ENCODE results near the gene GABRA5.
"Not testable (repeated sequence)": the region's sequence is repeated elsewhere in the genome, so short reads cannot be mapped to it uniquely, and the experiment has no call there.

Gene GABRA5
- 0 reads per million in 9 experiments for total RNA-seq

DNA sequence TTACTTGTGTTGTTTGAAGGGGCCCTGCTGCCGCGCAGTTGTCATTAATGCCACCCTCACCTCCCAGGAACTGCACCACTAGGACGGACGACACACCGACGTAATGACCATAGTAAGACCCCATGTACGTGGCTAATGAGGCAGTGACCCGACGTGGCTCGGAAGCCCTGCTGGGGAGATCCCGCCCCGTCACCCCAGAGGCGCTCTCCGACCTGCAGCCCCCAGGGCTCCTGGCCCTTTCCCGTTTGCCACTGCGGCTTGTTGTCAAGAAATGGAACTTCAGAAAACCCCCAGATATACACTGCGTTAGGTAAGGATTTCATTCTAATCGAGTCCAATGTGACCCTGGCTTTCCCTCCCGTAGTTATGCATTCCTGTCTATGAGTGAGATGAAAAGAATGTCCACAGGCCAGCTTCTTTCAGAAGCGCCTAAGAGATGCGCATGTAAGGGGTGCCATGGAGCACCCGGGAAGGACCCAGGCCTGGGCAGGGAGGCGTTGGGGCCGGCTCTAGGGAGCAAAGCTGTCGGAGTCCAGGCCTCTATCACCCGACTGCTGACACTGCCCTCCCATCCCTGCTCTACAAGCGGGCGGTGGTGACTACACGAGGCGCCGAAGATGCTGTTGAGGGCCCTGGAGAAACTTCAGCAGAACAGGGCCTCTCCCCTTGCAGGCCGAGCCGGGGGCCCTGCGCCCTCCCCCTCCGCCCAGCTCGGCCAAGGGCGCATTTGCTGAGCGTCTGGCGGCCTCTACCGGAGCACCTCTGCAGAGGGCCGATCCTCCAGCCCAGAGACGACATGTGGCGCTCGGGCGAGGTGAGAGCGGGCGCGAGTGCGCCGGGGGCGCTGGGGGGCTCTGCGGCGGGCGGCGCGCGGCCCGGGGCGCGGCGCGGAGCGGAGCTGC, at the start of gene GABRA5:
Gene GABRA5, plus strand, starts transcription at position 765 of the 902 bp plus-strand sequence. CDS start 2,187 bp downstream, outside the sequence.
- DNase-seq (no peak), ATAC-seq (replicated peaks) (no peak)
- Mint-ChIP-seq H3K36me3 (ENCODE audit: insufficient read depth) (no peaks in the 10 kb centered on the region), H3K27ac (no peak within 1 kb of the TSS), H3K27me3 (peaks cover 0 to 10% of the 10 kb centered on the region in 2 donors), H3K4me1 (ENCODE audit: low read depth in 2 of 2) (no peaks in the 10 kb centered on the region), H3K4me3 (no peak within 1 kb of the TSS), H3K9me3 (no peaks in the 10 kb centered on the region)

DNA sequence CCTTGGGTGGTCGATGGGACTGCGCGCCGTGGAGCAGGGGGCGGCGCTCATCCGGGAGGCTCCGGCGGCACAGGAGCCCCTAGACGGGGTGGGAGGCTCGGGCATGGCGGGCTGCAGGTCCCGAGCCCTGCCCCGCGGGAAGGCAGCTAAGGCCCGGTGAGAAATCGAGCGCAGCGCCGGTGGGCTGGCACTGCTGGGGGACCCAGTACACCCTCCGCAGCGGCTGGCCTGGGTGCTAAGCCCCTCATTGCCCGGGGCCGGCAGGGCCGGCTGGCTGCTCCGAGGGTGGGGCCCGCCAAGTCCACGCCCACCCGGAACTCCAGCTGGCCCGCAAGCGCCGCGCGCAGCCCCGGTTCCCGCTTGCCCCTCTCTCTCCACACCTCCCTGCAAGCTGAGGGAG, 35.7 kb upstream of the GABRA5 start:
- not testable (repeated sequence) for H3K9me3 Mint-ChIP-seq; H3K27me3 Mint-ChIP-seq; H3K4me1 Mint-ChIP-seq (ENCODE audit: low read depth in 2 of 2); ATAC-seq (replicated peaks); H3K27ac Mint-ChIP-seq; H3K4me3 Mint-ChIP-seq; DNase-seq; H3K36me3 Mint-ChIP-seq (ENCODE audit: insufficient read depth)

DNA sequence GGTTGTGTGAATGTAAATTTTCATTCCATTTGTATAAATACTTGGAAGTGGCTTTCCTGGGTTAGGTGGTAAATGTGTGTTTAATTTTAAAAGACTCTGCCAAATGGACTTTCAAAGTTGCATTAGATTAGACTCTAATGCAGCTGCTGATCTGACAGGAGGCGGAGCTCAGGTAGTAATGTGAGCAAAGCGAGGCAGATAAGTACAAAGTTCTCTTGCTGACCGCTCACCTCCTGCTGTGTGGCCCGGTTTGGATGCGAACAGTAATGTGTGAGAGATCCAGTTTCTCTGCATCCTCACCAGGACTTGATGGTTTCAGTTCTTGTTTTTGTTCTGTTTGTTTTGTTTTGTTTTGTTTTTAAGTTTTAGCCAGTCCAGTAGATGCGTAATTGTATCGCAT, 34.9 kb upstream of the GABRA5 start:
- Mint-ChIP-seq H3K36me3 (ENCODE audit: insufficient read depth) (no peaks in the 10 kb centered on the region), H3K27me3 (no peaks in the 10 kb centered on the region), H3K27ac (no peak overlapping the region), H3K4me3 (no peak overlapping the region), H3K9me3 (peaks cover 0 to 8% of the 10 kb centered on the region in 2 donors), H3K4me1 (ENCODE audit: low read depth in 2 of 2) (no peaks in the 10 kb centered on the region)
- DNase-seq (no peak), ATAC-seq (replicated peaks) (no peak)

DNA sequence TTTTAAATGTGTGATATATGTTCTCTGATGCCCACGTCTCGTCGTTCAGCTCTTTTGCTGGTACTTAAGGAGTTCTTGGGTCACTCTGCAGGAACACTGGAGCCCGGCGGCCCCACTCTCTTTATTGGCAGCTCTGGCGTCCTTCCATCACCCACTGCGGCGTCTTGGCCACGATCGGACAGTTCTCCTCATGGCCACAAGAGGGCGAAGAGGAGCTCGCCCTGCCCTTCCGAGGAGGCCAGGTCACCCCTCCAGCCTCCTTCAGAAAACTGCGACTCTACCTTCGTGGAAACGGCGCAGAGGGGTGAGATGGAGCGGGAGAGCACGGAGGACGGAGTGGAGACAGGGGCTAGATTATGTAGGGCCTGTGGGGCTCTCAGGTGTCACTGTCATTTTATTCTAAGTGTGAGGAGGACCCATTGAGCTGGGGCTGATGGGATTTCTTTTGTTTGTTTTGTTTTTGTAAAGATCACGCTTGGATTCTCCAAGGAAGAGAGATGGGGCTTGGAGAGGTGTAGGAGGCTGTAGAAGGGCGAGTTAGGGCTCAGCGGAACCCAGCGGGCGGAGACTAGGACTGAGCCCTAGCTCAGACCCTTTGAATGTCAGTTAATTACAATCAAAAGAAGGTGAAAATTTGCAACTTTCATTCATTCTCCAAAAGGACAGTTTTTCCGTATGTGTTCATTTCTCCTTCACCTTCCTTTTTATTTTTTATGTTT, 28.0 kb upstream of the GABRA5 start:
- ATAC-seq (replicated peaks) (no peak), DNase-seq (no peak)
- no peak overlapping the region for H3K4me3 Mint-ChIP-seq
- peaks cover 14 to 19% of the 10 kb centered on the region in 2 donors for H3K9me3 Mint-ChIP-seq
- no peaks in the 10 kb centered on the region for H3K36me3 Mint-ChIP-seq (ENCODE audit: insufficient read depth)
- H3K27me3 Mint-ChIP-seq: peaks cover 0 to 8% of the 10 kb centered on the region in 2 donors
- no peak overlapping the region for H3K27ac Mint-ChIP-seq
- H3K4me1 Mint-ChIP-seq (ENCODE audit: low read depth in 2 of 2): no peaks in the 10 kb centered on the region

DNA sequence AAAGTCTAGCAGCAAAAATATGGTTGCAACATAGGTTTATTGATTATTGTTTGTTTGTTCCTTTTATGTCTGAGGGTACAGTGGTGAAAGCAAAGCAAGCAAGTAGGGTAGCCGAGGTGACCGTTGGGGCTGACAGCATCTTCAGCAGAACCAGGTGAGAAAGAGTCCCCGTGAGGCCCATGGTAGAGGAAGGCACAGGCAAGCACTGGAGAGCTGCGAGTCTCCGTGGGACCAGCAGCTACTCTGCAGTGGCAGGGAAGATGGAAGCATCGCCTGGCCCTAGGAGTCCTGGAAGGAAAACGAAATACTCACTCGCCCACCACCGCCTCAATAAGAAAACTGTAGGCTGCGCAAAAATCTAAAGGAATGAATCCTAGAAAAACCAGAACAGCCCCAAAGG, 25.3 kb upstream of the GABRA5 start:
- no peaks in the 10 kb centered on the region for H3K4me1 Mint-ChIP-seq (ENCODE audit: low read depth in 2 of 2)
- no peak for ATAC-seq (replicated peaks)
- H3K36me3 Mint-ChIP-seq (ENCODE audit: insufficient read depth): no peaks in the 10 kb centered on the region
- peaks cover 14 to 19% of the 10 kb centered on the region in 2 donors for H3K9me3 Mint-ChIP-seq
- H3K27ac Mint-ChIP-seq: no peak overlapping the region
- peaks cover 0 to 8% of the 10 kb centered on the region in 2 donors for H3K27me3 Mint-ChIP-seq
- DNase-seq: no peak
- no peak overlapping the region for H3K4me3 Mint-ChIP-seq

DNA sequence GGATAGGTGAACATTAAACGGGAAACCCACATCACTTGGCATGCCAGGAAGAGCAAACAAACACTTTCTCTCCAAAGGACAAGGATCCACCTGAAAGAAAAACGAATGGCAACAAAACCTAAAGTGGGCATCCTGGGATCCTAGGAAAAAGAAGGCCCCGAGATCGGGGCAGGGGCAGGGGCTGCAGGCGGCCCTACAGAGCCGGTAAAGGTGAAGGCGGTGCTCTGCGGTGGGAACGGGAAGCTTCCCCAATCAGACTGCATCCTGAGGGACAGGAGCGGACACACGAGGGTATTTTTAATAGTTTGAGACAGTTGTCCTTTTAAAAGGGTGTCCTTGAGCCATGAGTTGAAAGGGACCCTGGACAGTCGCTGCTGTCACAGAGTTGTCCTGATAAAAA, 24.9 kb upstream of the GABRA5 start:
- Mint-ChIP-seq H3K4me3 (no peak overlapping the region), H3K9me3 (peaks cover 16 to 19% of the 10 kb centered on the region in 2 donors), H3K36me3 (ENCODE audit: insufficient read depth) (no peaks in the 10 kb centered on the region), H3K4me1 (ENCODE audit: low read depth in 2 of 2) (no peaks in the 10 kb centered on the region), H3K27me3 (peaks cover 0 to 8% of the 10 kb centered on the region in 2 donors), H3K27ac (no peak overlapping the region)
- no peak for DNase-seq
- ATAC-seq (replicated peaks): no peak

DNA sequence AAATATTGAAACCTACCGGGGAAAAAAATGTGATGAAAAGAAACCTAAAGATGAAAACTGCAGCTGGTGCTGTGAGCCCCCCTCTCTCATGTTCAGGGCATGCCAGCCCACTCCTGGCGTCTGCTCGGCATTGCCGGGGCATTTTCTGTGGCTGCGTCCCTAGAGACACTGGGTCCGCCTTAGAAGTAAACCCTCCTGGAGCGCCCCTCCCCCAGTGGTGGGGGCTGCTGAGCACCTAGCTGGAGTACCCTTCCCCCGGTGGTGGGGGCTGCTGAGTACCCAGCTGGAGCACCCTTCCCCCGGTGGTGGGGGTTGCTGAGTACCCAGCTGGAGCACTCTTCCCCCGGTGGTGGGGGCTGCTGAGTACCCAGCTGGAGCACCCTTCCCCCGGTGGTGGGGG, 24.5 kb upstream of the GABRA5 start:
- peaks cover 0 to 8% of the 10 kb centered on the region in 2 donors for H3K27me3 Mint-ChIP-seq
- no peaks in the 10 kb centered on the region for H3K4me1 Mint-ChIP-seq (ENCODE audit: low read depth in 2 of 2)
- DNase-seq (no peak), ATAC-seq (replicated peaks) (no peak)
- H3K27ac Mint-ChIP-seq: no peak overlapping the region
- no peaks in the 10 kb centered on the region for H3K36me3 Mint-ChIP-seq (ENCODE audit: insufficient read depth)
- no peak overlapping the region for H3K4me3 Mint-ChIP-seq
- H3K9me3 Mint-ChIP-seq: peaks cover 14 to 19% of the 10 kb centered on the region in 2 donors

DNA sequence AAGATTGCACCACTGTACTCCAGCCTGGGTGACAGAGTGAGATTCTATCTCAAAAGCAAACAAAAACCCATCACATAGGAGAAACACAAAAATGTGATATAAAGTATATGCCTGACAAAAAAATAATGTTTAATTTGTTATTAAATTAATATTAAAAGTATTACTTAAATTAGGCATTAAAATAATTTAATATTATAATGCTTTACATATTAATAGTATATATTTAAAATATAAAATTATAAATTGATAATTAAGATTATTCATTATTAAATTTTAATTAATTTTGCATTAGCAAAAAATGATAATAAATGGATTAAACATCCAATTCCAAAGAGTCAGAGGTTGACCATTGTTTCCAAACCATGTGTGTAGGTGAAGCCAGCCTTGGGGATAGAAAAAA, 22.0 kb upstream of the GABRA5 start:
- ATAC-seq (replicated peaks): no peak
- Mint-ChIP-seq H3K27ac (no peak overlapping the region), H3K9me3 (peaks cover 16 to 27% of the 10 kb centered on the region in 2 donors), H3K27me3 (no peaks in the 10 kb centered on the region), H3K4me1 (ENCODE audit: low read depth in 2 of 2) (no peaks in the 10 kb centered on the region), H3K4me3 (no peak overlapping the region), H3K36me3 (ENCODE audit: insufficient read depth) (no peaks in the 10 kb centered on the region)
- DNase-seq: no peak

DNA sequence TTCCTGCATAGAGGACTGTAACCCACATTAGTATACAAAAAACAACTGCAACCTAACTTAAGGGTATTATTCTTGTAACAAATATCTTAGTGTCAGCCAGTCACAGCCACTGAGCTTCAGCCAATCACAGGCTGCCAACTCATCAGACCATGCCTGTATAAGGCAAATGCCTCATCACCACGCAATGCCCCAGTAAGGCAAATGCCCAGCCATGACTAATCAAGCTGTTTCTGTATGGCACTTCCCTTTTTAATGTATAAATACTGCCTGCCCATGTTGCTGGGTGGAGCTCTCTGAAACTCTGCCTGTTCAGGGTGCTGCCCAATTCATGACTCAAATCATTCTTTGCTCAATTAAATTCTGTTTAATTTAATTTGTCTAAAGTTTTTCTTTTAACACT, 18.4 kb upstream of the GABRA5 start:
- Mint-ChIP-seq H3K36me3 (ENCODE audit: insufficient read depth) (no peaks in the 10 kb centered on the region), H3K27ac (no peak overlapping the region), H3K4me1 (ENCODE audit: low read depth in 2 of 2) (no peaks in the 10 kb centered on the region), H3K27me3 (no peaks in the 10 kb centered on the region), H3K4me3 (no peak overlapping the region), H3K9me3 (peaks cover 9 to 20% of the 10 kb centered on the region in 2 donors)
- DNase-seq (no peak), ATAC-seq (replicated peaks) (no peak)

DNA sequence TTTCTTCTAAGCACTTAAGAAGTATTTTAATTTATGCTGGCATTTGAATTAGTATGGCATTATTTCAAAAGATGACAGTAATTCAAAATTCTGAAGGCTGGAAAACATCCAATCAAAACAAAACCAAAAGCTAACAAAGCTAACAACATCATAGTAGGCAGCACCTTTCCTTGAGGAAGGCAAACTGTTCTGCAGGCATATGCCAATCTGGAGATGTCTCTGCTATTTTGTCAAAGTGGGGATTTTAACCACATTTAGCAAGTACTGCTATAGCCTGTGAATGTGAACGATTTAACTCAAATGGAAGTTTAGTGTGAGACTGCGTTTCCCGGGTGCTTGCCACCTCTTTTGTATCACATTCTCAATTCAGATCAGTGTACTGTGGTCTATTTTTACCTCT, 16.7 kb upstream of the GABRA5 start:
- Mint-ChIP-seq H3K36me3 (ENCODE audit: insufficient read depth) (no peaks in the 10 kb centered on the region), H3K4me3 (no peak overlapping the region), H3K27me3 (no peaks in the 10 kb centered on the region), H3K4me1 (ENCODE audit: low read depth in 2 of 2) (no peaks in the 10 kb centered on the region), H3K9me3 (peaks cover 11 to 20% of the 10 kb centered on the region in 2 donors), H3K27ac (no peak overlapping the region)
- ATAC-seq (replicated peaks) (no peak), DNase-seq (no peak)

DNA sequence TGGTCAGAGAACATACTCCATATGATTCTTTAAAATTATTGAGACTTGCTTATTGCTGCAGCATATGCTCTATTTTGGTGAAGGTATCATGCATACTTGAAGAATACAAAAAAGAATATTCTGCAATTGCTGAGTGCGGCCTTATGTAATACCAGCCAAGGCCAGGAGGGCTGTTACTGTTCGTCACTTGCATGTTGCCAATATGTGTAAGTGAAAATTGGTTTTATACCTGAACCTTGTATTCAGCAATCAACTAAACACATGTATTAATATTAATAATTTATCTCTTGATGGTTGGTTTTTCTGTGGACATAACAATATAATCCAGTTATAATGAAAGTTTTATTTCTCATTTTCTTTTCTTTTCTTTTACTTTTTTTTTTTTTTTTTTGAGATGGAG, 13.9 kb upstream of the GABRA5 start:
- no peaks in the 10 kb centered on the region for H3K4me1 Mint-ChIP-seq (ENCODE audit: low read depth in 2 of 2)
- H3K27ac Mint-ChIP-seq: no peak overlapping the region
- no peak for DNase-seq
- peaks cover 13 to 20% of the 10 kb centered on the region in 2 donors for H3K9me3 Mint-ChIP-seq
- H3K27me3 Mint-ChIP-seq: no peaks in the 10 kb centered on the region
- no peak overlapping the region for H3K4me3 Mint-ChIP-seq
- no peaks in the 10 kb centered on the region for H3K36me3 Mint-ChIP-seq (ENCODE audit: insufficient read depth)
- ATAC-seq (replicated peaks): no peak

DNA sequence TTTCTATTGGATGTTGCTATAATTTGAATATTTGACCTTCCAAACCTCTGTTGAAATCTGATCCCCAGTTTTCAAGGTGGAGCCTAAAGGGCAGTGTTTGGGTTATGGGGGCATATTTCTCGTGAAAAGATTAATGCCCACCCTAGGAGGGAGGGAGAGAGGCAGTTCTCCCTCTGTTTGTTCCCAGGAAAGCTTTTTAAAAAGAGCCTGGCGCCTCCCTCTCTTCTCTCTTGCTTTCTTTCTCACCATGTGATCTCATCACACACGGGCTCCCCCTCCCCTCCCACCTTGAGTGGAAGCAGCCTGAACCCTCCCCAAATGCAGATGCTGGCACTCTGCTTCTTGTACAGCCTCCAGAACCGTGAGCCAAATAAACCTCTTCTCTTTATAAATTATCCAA, 12.4 kb upstream of the GABRA5 start:
- Mint-ChIP-seq H3K27ac (no peak overlapping the region), H3K27me3 (no peaks in the 10 kb centered on the region), H3K36me3 (ENCODE audit: insufficient read depth) (no peaks in the 10 kb centered on the region), H3K4me3 (no peak overlapping the region), H3K9me3 (peaks cover 7 to 8% of the 10 kb centered on the region in 2 donors), H3K4me1 (ENCODE audit: low read depth in 2 of 2) (no peaks in the 10 kb centered on the region)
- DNase-seq: no peak
- ATAC-seq (replicated peaks): no peak

DNA sequence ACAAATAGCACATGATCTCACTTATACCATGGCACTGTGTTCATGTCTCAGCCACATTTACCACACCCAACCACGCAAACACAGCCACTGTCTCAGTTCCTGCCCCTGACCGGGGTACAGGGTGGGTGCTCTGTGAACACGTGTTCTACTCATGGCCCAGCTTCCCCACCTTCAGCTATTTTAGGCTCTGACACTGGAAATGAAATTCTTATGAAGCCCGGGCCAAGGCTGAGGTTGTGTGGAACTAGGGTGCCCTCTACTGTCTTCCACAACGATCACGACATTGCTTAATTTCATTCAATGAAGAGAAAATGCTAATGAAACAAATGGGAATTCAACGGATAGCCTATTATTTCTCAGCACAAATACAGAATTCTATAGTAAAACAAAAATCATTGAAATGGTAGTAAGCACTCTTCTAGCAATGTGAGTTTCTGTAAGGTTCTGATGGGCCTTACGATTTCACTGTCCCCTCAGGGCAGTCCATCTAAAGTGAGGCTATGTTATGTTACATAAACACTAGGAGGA, 2.1 kb upstream of the GABRA5 start:
- no peaks in the 10 kb centered on the region for H3K4me1 Mint-ChIP-seq (ENCODE audit: low read depth in 2 of 2)
- H3K4me3 Mint-ChIP-seq: no peak overlapping the region
- peaks cover 0 to 10% of the 10 kb centered on the region in 2 donors for H3K27me3 Mint-ChIP-seq
- DNase-seq: no peak
- no peak overlapping the region for H3K27ac Mint-ChIP-seq
- H3K9me3 Mint-ChIP-seq: peaks cover 2 to 12% of the 10 kb centered on the region in 2 donors
- no peaks in the 10 kb centered on the region for H3K36me3 Mint-ChIP-seq (ENCODE audit: insufficient read depth)
- ATAC-seq (replicated peaks): no peak

Measured in effector memory CD8-positive, alpha-beta T cell (primary cell).